Right ventricle myocardium superior (tissue), 1 donor: ENCODE results near the gene SEMA3B. TPM values are rescaled to one million over a fixed set of nuclear protein-coding genes. Genes with fewer than 3 reads are reported as not detected.
"Not testable (repeated sequence)": the region's sequence is repeated elsewhere in the genome, so short reads cannot be mapped to it uniquely, and the experiment has no call there.

ENCODE experiments used
- ATAC-seq: fragments of 200-7000 bp; cut with Tn5 transposase; one replicate; pipeline ENCODE4 v1.9.1; 2020; ENCODE audit warnings: mild to moderate bottlenecking; ENCODE audit not compliant: poor library complexity
- DNase-seq: peaks from one replicate; pipeline ENCODE4 v3.0.0-alpha.2; 2020
- intact Hi-C: fragments of 100-400 bp; cut with DNase I; formaldehyde crosslinking; loops from one replicate; pipeline ENCODE4 v1.11.2; 2022
- long read RNA-seq: library from polyadenylated mRNA; unstranded; transcript quantifications from one replicate; pipeline ENCODE4 v2.0.0, GENCODE V29; 2021
- total RNA-seq: library from RNA; stranded (reverse); fragmentation: NEBNext Ultra II Directional; extraction: Animal tissue kit (Norgen Biotek cat#: 25700); gene quantifications from one replicate; pipeline ENCODE4 v1.2.1, GENCODE V29; 2021
- donor health status: DM: no; HTN: yes; CAD: no; lungs with severe emphysema.

Gene SEMA3B
- 19.9 TPM for total RNA-seq
- long read RNA-seq, transcript SEMA3B-204 (17 exons, 2,755 nt), result minor isoform, 13 of 121 reads
- long read RNA-seq, transcript SEMA3B-213 (18 exons, 2,925 nt), result major isoform, 30 of 121 reads
- long read RNA-seq, partial matches to known transcripts, result 14 of 121 reads
- long read RNA-seq, other reads (novel, unspliced or antisense), result 60 of 121 reads

- ATAC-seq (peak; percentile 34), DNase-seq (peak; percentile 74)
- intact Hi-C loops, result no loop called here
These were observed at the start of gene SEMA3B for GRCh38 chr3:50268703-50269451. Gene SEMA3B (plus strand): TSS chr3:50269147. CDS start chr3:50269241, 94 bp downstream.

- DNase-seq (no peak), ATAC-seq (no peak)
- intact Hi-C loops, result no loop called here
These were observed 49.7 kb upstream of the SEMA3B start for GRCh38 chr3:50219285-50219684.

- no peak for DNase-seq
- peak; percentile 29 for ATAC-seq
- intact Hi-C loops, result no loop called here
These were observed 48.8 kb upstream of the SEMA3B start for GRCh38 chr3:50220109-50220508.

GRCh38 chr3:50221051-50221410 is 47.9 kb upstream of the SEMA3B start:
- DNase-seq (no peak), ATAC-seq (no peak)
- intact Hi-C loops, result no loop called here

- intact Hi-C loops, result no loop called here
- no peak for ATAC-seq
- DNase-seq, result no peak
These were observed 47.4 kb upstream of the SEMA3B start for GRCh38 chr3:50221411-50222168.

- intact Hi-C loops, result no loop called here
- no peak for ATAC-seq
- no peak for DNase-seq
These were observed 46.8 kb upstream of the SEMA3B start for GRCh38 chr3:50222169-50222528.

- no peak for DNase-seq
- ATAC-seq, result no peak
- intact Hi-C loops, result no loop called here
These were observed 44.3 kb upstream of the SEMA3B start for GRCh38 chr3:50224639-50225038.

- ATAC-seq (peak; percentile 36), DNase-seq (no peak)
- intact Hi-C loops, result loop anchor here (2.0 kb wide), 1 partner anchor 34 kb away; no protein-coding TSS in a partner anchor
These were observed 42.0 kb upstream of the SEMA3B start for GRCh38 chr3:50226888-50227389.

- peak; percentile 96 for DNase-seq
- ATAC-seq, result peak; percentile 94
- intact Hi-C loops, result loop anchor here (2.0 kb wide), 1 partner anchor 35 kb away; no protein-coding TSS in a partner anchor
These were observed 41.4 kb upstream of the SEMA3B start for GRCh38 chr3:50227390-50228183.

GRCh38 chr3:50228184-50228763 is 40.7 kb upstream of the SEMA3B start:
- ATAC-seq, DNase-seq, intact Hi-C loops: not testable (repeated sequence)

GRCh38 chr3:50229490-50229889 is 39.5 kb upstream of the SEMA3B start:
- DNase-seq, result no peak
- no peak for ATAC-seq
- intact Hi-C loops, result no loop called here

- no peak for ATAC-seq
- intact Hi-C loops, result loop anchor here (2.0 kb wide), 1 partner anchor 41 kb away; no protein-coding TSS in a partner anchor
These were observed 38.7 kb upstream of the SEMA3B start for GRCh38 chr3:50230104-50230793.

GRCh38 chr3:50230794-50231125 is 38.2 kb upstream of the SEMA3B start:
- DNase-seq (no peak), ATAC-seq (no peak)
- intact Hi-C loops, result loop anchor here (2.0 kb wide), 1 partner anchor 40 kb away; no protein-coding TSS in a partner anchor

More at GRCh38 chr3:50230104-50230793, 38.7 kb upstream of the SEMA3B start:
- DNase-seq, result no peak

- no peak for ATAC-seq
- intact Hi-C loops, result loop anchor here (2.0 kb wide), 1 partner anchor 39 kb away; no protein-coding TSS in a partner anchor
- no peak for DNase-seq
These were observed 37.4 kb upstream of the SEMA3B start for GRCh38 chr3:50231581-50231980.

GRCh38 chr3:50232303-50232702 is 36.6 kb upstream of the SEMA3B start:
- DNase-seq (no peak), ATAC-seq (no peak)
- intact Hi-C loops, result no loop called here

GRCh38 chr3:50233176-50233575 is 35.8 kb upstream of the SEMA3B start:
- intact Hi-C loops, result no loop called here
- ATAC-seq, result no peak

GRCh38 chr3:50235716-50236483 is 33.0 kb upstream of the SEMA3B start, which contains the start of gene GNAI2:
Gene GNAI2 (plus strand): TSS chr3:50236204. CDS start chr3:50236336, 132 bp downstream.
- peak; percentile 99 for DNase-seq
- intact Hi-C loops, result no loop called here
- peak; percentile 90 for ATAC-seq

More at GRCh38 chr3:50233176-50233575, 35.8 kb upstream of the SEMA3B start:
- no peak for DNase-seq
